ENCODE data around the gene MKS1.
A peak's percentile ranks its signal among the peaks of the same experiment; 100 is the strongest.

MKS1 gene

DNA sequence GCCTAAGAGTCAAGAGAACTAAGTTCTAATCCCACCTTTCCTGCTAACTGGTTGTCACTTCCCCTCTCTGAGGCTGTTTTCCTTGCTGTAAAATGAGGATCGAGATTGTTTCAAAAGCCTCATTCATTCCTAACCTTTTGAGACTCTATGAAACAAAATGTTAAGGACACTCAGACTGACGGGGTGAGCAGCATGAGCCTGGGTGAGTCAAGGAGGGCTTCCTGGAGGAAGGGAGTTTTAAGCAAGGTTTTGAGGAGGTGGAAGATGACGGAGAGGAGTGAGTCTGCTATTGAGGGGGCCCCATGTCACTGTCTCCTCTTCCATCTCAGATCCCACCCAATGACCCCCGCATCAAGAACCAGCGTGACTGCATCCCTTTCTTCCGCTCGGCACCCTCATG is 22.4 kb downstream of the MKS1 start:
- no peak for DNase-seq

DNA sequence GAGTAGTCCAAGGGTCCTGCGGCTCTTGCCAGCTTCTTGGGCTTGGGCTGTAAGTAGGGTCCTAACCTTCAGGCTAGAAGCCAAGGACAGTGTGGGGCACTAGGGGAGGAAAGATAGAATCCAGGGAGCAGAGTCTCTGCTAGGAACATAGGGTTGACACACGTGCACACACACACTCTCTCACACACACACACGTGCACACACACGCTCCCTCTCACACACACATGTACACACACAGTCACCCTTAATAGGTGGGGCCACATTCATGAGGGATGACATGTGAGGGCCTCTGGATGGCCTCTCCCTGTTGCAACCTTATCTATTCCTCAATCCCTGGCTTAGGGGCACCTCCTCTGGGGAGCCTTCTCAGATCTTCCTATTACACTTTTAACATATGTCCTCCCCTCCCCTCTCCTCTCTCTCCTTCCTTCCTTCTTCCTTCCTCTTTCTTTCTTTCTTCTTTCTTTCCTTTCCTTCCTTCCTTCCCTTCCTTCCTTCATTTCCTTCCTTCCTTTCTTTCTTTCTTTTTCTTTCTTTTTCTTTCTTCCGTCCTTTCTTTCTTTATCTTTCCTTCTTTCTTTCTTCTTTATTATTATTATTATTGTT is 23.4 kb downstream of the MKS1 start:
- DNase-seq = no peak

DNA sequence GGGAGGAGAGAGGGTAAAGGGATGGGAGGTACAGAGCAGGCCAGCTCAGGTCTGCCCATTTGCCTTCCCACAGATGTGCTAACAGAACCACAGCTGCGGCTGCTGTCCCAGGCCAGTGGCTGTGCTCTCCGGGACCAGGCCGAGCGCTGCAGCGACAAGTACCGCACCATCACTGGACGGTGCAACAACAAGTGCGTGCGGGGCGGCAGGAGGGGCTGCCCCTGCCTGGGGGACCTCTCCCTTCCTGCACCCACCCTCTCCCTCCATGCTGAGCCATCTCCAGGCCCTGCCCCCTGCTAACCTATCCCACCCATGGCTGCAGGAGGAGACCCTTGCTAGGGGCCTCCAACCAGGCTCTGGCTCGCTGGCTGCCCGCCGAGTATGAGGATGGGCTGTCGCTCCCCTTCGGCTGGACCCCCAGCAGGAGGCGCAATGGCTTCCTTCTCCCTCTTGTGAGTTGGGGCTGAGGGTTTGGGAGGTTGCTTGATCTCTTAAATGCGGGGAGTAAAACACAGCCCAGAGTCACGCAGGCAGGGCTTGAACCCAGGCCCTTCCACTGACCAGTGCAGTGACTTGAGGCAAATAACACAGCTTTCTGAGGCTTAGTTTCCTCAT is 25.3 kb downstream of the MKS1 start:
- no peak for DNase-seq

DNA sequence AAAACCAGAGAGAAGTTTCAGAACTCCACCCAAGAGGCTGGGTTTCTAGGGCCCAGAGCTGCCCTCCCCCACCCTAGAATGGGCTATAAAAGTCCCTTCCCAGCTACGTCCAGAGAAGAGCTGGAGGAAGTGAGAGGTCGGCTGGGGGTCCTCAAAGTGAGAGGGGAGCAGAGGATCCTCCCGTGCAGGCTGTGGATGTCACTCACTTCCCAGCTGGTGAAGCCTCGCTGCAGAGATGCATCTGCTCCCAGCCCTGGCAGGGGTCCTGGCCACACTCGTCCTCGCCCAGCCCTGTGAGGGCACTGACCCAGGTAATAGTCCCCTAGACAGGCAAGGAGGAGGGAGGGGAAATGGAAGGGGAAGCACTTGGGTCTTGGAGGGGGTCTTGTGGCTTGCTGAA is 26.4 kb downstream of the MKS1 start, which contains the start of gene EPX:
EPX (plus strand) TSS at position 115 of the 400 bp plus-strand sequence; CDS start at position 236, 121 bp downstream.
- DNase-seq = no peak

DNA sequence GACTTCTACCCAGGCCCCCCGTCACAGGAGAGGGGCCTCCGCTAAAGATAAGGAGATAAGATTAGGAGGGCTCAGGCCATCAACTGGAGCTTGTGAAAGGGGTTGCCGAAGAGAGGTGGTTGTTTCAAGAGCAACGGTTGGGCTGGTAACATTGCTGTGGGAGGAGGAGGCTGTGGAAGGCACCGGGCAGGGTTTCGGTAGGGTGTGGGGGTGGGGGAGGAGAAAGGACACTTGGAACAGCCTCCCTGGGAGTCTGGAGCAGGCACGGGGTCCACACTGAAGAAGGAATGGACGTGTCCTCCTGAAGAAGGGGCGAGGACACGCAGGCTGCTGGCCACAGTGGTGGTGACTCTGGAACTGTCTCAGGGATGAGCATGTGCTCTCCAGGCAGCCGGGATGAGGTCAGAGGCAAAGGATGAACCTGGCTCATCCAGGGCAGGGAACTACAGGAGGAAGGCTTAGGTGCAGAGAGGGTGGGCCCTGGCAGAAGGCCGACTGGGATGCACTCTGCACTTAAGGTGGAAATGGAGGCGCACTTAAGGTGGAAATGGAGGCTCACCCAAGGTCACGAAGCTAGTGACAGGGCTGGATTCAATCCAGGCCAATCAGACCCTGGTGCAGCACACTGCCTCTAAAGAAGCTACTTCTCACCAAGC is 27.7 kb downstream of the MKS1 start:
- DNase-seq = no peak

DNA sequence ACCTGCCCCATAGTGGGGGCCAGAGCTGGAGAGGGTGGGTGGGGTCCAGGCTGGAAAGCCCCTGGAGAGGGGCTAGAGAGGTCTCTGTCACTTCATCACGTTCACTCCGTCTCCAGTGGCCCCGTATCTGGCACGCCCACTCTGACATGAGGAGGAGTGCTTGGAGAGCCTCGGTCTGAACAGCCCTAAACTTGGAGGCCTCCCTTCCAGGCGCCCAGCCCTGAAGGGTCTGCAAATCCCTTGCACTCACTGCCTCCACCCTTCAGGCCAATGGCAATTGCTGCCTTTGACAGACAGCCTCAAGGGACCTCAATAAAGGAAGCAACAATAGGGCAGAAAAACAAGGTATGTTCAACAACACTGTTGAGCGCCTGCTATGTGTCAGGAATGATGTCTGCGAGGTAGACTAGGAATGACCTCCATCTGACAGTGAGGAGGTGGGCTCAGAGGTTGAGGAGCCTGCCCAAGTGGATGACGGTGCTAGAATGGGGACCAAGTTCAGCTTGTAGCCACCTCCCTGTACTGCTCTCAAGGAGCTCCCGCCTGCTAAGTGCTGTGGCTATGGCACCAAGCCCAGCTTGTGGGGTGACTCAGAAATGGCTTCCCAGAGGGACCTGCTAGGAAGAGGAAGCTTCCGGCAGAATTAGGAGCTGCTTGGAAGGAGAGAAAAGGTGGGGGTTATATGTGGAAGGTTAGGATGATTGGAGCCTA is 29.5 kb downstream of the MKS1 start:
- no peak for DNase-seq

DNA sequence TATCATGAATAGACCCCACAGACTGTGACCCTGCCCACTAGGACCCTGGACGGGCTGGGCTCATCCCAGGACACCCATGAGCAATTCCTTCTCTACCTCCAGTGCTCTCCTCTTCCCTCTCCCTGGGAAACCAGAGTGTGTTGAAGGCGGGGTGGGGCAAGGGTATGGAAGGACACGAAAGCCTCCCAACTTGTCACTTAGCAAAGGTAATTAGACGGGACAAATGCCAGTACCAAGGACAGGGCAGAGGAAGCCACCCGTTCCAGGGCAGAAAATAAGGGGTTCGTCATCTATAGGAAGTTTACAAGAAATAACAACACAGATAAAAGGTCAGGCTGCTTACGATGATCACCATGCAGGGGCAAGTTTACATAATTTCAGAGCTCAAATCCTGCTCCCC is 31.4 kb downstream of the MKS1 start:
- DNase-seq = no peak

DNA sequence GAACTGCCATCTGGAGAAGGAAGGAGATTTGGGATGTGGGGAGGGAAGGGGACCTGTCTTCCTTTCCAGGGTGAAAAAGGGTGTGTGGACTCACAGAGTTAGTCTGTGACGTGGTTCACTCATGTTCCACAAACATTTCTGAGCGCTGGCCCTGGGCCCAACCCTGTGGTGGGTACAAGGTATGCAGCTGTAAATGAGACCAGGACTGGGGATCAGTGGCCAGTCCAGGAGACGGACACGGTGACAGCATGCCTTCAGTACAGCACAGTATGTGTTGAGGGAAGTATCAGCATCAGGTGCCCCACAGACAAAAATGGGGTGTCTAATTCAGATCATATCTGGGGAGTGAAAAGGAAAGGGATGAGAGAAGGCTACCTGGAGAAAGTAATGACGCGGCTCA is 32.0 kb downstream of the MKS1 start:
- DNase-seq = no peak

DNA sequence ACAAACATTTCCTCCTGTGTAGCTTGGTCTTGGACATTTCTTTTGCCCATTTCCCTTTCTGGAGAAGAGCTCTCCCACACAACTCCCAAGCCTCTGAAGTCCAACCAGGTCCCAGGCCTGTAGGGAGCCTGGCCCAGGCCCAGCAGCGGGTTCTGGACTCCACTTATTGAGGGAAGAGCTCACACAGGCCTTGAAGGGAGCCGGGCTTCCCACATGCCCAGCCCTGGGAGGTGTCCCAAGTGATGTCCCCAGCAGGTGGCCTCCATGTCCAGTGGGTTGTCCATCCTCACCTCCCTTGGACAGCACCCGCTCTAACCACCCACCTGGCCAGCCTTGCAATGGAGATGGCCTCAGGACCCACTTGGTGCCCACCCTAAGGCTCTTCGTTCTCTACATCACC is 32.5 kb downstream of the MKS1 start:
- DNase-seq = no peak

DNA sequence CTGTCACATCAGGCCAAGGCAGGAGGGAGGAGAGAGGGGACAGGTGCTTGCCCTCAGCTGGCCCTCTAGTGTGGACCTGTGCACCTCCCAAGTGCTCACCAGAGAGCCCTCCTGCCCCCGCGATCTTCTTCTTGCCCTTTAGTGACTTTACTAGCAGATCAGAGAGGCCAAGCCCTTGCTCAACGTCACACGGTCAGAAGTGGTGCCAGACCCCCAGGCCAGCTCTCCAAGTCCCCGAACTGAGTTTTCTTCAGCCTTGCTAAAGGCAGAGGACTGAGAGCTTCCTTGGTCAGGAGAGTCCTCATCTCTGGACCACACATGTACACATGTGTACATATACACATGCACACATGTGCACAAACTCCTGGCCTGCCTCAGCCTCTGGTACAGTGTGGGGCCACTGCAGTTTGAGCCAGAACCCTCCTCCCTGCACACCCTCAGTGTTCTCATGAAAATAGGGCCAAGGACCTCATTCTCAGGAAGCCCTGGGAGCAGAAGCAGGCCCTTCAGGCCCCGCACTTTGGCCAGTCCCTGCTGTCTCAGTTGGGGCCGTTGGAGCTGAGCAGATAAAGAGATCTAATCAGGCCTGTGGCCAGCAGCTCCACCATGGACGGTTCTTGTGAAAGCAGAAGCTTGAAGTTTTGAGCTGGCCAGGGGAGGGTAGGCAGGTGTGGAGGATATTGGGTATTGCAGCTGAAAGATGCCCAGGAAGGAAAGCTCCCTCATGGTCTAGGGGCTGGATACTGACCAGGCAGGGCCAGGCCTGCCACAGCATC is 33.9 kb downstream of the MKS1 start:
- DNase-seq = no peak

DNA sequence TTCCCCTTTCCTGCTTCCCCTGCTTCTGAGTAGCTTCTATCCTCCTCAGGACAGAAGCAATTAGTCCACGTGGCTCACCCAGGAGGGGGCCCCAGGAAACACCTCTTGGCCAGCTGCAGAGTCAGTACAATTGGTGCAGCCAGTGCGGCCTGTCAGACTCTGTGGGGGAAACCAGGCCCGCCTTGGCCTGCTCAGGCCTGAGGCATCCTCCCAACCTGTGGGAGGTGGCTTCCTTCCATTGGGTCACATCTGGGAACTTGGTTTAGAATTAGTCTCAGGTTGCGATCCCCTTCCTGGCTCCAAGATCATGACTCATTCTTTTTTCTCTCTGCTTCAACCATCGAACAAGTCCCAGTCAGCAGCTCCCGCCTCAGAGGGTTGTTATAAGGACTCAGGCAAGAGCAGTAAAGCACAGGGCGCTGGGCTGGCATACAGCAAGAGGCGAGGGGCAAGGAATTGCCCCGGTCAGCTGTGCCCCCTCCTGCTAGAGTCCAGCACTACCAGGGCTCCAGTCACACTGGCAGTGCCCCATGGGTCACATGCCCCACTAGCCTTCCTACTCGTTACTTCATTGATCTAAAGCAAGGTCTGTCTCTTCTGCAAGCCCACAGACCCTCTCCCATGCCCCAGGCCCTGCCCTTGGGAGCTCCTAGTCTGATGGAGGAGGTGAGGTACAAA is 34.6 kb downstream of the MKS1 start:
- DNase-seq = no peak

DNA sequence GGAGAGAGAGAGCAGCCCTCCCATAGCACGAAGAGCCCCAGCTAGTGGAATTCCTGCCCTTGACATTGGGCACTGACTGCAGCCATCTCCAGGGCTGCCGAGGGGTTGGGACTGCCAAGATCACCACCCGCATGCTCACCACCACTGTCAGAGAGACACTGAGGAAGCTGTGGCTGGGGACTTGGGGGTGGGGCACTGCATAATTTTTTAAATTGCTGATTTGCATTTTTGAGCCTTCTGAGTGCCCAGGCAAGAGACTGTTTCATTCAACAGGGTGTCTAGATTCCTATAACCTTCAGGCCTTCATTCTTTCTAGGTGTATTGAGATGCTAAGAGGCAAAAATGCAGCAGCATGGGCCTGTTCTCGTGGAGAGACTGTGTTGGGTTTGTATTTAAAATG is 35.5 kb downstream of the MKS1 start:
- no peak for DNase-seq

DNA sequence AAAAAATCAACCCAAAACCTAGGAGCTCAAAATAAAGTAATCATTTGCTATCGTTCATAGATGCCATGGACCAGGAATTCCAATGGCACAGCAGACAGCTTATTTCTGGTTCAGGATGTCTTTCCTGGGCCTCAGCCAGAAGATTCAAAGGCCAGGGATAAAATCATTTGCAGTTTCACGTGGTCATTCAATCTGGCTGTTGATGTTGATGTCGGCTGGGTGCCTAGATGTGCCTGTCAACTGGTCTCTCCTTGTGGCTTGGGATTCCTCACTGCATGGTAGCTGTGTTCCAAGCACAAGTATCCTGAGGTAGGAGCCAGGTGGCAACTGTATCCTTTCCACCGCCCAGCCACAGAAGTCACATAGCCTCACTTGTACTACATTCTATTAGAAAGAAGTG is 37.3 kb downstream of the MKS1 start:
- no peak for DNase-seq

DNA sequence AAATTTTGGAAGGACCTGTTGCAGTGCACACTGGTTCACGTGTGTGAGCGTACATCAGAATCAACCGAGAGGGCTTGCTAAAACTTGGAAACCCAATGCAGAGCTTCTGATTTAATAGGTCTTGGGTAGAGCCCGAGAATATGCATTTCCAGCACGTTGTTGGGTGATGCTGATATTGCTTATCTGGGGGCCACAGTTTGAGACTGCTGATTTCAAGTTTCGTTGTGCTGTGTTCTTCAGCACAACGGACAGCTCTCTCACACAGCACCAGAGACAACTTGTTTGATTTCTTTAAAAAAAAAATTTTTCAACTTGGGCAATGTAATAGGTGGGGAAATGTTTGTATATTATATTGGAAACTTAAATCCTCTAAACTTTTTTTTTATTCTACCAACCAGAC is 42.9 kb downstream of the MKS1 start:
- DNase-seq = no peak

DNA sequence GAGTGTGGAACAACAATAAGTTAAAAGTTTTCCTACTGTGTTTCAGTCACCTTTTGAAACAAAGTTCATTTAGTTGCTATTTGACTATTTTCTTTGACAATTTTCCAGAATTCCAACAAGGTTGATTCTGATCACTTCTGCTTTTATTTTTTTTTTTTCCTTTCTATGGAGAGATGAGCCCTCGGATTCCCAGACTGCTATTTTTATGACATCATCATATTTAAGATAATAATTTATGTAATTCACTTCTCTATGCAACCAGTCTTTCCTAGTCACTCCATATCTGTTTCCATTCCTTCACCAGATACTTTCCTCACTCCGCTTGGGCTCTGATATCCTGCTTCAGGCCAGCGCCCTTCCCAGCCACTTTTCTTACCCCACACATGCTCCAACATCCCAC is 44.2 kb downstream of the MKS1 start:
- DNase-seq = no peak

DNA sequence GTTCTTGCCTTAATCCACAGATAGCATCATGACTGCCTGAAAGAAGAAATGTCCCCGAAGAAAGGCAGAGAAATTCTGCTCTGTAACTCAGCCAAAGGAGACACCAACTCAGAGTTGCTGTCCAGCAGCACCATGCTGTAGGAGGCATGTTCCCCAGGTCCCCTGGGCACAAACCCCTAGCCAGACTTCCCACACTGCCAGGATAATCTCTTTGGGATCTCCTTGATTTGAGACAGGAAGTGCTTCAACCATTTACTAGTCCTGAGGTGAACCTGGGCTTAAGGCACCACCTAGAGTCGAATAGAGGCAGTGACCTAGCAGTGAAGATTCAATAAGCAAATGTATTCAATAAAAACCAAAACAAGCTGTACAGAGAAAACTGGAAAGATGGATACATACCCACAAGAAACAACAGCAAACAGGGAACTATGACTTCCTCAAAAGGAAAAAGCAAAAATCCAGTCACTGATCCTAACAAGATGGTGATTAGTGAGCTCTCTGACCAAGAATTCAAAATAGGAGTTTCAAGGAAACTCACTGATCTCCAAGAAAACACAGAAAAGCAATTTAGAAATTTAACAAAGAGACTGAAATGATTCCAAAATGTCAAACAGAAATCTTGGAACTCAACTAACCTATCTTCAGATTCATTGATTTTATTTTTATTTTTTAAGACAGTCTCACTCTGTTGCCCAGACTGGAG is 46.5 kb downstream of the MKS1 start:
- peak; percentile 28 for DNase-seq

DNA sequence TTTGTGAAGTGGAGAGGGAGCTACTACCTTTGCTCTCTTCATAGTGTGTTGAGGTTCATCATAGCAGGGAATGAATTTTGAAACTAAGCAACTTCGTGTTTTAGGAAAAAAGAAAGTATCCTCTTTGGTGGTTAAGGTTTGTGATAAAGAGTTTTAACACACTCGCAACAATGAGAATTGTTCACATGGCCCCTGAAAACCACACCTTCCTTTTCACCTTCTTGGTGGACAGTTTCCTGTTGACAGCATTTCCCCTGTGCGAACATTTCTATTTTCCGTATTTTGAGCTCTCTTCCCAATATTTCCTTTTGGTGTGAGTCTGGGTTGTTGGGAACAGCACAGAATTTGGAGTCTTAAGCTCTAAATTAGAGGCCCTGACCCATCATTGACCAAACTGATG is 48.4 kb downstream of the MKS1 start:
- DNase-seq = no peak

DNA sequence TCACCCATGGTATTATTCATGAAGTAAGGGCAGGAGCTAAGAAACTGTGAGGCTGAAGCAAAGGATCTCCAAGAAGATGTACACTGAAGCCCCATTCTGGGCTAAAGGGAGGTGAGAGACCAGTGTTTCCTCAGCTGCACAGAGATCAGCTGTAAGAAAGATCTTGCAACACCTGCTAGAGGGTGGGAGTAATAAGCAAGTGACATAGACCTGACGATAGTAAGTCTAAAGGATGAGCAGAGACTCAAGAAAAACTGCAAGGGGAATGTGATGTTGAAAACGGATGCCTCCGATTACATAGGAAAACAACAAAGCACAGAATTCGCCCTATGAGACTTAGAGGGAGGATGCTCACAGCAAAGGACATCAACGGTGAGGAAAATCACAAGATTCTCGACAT is 52.4 kb downstream of the MKS1 start, which contains the start of gene OR4D2:
OR4D2 (plus strand) TSS at position 301 of the 400 bp plus-strand sequence. CDS start 2,674 bp downstream, outside the sequence.
- no peak for DNase-seq

DNA sequence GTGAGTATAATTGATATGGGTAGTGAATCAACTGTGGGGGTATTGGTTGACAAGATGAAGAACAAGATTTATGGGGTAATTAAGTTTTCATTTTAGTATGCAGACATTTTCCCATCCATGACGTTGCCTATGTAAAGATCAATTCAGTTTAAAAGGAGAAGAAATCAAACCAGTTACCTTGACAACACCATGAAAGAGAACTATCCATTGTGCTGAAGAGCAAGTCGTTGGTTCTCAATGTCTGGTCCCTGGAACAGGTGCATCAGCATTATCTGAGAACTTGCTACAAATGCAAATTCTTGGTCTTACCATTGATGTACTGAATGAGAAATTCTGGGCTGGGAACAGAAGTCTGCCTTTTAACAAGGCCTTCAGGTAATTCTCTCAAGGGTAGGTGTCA is 53.1 kb downstream of the MKS1 start:
- DNase-seq = no peak

DNA sequence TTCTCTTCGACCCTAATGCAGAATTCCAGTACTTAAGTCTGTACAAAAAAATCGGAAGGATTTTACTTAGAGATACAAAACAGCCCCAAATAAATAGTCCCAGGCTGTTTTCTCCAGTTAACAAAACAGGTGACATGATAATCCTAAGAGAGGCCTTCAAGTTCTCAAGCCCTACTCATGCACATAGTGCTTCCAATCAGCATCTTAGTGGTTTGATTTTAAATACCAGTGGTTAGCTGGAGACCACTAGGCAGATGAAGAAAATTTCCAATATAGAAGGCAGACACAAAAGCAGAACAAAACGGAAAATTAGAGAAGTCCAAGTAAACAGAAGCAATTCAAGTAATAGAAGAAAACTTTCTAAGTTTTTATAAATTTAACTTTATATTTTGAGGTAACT is 57.5 kb downstream of the MKS1 start:
- DNase-seq = no peak

DNA sequence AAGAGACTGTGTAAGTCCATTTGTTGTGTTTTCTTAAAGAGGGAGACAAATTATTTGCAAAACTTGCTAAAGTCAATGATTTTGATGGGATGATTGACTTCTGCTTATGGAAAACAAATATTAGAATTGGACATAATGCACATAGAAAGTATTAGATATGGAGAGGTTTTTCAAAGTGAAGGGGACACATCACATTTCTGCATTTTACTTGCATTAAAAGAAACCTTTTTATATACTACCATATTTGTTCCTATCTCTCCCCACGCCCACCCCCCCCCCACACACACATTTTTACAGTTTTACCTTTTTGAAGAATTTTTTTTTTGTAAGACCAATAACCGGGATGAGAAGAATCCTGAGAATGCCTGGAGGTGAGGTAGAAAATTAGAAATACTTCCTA is 60.9 kb downstream of the MKS1 start:
- DNase-seq = no peak
